ENCODE data around the gene RHOXF2B. TPM values are rescaled to one million over a fixed set of nuclear protein-coding genes. Genes with fewer than 3 reads are reported as not detected.
"Not testable (repeated sequence)": the region's sequence is repeated elsewhere in the genome, so short reads cannot be mapped to it uniquely, and the experiment has no call there.

Gene RHOXF2B
- under 1 TPM in 1 of 7 donors, not detected in 6; 0.12 TPM for total RNA-seq
- polyA plus RNA-seq: under 1 TPM; 0.08 to 0.17 TPM
- long read RNA-seq, donor 1: 0 reads
- long read RNA-seq, donor 2, partial matches to known transcripts: 0 of 1 reads
- long read RNA-seq, donor 2, other reads (novel, unspliced or antisense): 0 of 1 reads
- long read RNA-seq, donor 3, partial matches to known transcripts: 0 of 1 reads
- long read RNA-seq, donor 3, other reads (novel, unspliced or antisense): 1 of 1 reads

DNA sequence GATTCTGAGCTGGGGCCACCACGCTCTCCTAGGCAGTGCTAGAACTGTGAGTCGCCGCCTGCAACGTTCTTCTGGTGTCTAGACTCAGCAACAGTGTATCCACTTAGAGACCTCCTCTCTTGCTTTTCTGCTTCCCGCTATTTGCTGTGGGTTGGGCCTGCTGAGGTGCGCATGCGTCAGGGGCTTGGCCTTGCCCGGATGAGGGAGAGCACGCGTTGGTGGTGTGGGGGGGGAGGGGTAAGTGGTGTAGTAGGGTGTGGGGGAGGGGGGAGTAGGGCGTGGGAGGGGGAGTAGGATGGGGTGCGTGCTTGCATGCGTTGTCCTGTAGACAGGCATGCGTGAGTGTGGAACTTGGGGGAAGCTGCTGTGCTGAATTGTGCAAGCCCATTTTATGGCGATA is at the start of gene RHOXF2B:
TSS of gene RHOXF2B (minus strand) at position 101 of the 400 bp plus-strand sequence. CDS start 138 bp downstream, outside the sequence.
- intact Hi-C loops (cut with DNase I); H3K4me3 ChIP-seq; H3K36me3 ChIP-seq; H3K4me1 ChIP-seq (ENCODE audit: insufficient read depth); H3K27me3 ChIP-seq; DNase-seq; H3K27ac ChIP-seq; H3K9me3 ChIP-seq: not testable (repeated sequence)
- no CpG with 5 or more reads among the region's 15 CpGs for WGBS, 3 donors

DNA sequence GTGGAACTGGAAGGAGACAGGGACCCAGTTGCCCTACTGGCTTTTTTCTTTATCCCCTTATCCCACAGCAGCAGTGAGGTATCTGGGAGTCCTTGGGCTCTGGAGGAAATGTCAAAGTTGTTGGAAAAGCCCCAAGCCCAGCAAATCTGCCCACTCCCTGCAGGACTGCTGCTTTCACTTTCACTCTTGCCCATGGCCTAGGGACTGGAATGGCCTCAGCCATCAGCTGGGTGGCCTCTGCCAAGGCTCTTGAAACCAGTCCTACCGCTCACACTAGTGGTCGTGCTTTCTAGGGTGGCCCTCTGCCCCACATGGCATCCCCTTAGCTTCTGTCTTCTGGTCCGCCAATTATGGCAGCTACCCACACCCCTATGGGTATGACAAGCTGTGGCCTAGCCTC is 48.0 kb upstream of the RHOXF2B start:
- peak overlapping the region; percentile 25 to 38 for H3K27ac ChIP-seq
- WGBS, 3 donors: 64 to 83% (median 82%) methylated on average over 3 of the region's 3 CpGs
- intact Hi-C loops (cut with DNase I): no loop called here
- no peaks in the 10 kb centered on the region for H3K9me3 ChIP-seq
- no peaks in the 10 kb centered on the region for H3K27me3 ChIP-seq
- DNase-seq: peak; percentile 42 to 63 (median 46)
- H3K4me3 ChIP-seq: no peak overlapping the region
- peaks cover 4% of the 10 kb centered on the region for H3K4me1 ChIP-seq (ENCODE audit: insufficient read depth)
- no peak for TF ChIP-seq EP300 (IDR thresholded peaks at IDR 0.05)
- TF ChIP-seq POLR2A (IDR thresholded peaks at IDR 0.05): no peak
- TF ChIP-seq, protein P1, sequence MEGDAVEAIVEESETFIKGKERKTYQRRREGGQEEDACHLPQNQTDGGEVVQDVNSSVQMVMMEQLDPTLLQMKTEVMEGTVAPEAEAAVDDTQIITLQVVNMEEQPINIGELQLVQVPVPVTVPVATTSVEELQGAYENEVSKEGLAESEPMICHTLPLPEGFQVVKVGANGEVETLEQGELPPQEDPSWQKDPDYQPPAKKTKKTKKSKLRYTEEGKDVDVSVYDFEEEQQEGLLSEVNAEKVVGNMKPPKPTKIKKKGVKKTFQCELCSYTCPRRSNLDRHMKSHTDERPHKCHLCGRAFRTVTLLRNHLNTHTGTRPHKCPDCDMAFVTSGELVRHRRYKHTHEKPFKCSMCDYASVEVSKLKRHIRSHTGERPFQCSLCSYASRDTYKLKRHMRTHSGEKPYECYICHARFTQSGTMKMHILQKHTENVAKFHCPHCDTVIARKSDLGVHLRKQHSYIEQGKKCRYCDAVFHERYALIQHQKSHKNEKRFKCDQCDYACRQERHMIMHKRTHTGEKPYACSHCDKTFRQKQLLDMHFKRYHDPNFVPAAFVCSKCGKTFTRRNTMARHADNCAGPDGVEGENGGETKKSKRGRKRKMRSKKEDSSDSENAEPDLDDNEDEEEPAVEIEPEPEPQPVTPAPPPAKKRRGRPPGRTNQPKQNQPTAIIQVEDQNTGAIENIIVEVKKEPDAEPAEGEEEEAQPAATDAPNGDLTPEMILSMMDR (IDR thresholded peaks at IDR 0.05): no peak
- no peaks in the 10 kb centered on the region for H3K36me3 ChIP-seq

DNA sequence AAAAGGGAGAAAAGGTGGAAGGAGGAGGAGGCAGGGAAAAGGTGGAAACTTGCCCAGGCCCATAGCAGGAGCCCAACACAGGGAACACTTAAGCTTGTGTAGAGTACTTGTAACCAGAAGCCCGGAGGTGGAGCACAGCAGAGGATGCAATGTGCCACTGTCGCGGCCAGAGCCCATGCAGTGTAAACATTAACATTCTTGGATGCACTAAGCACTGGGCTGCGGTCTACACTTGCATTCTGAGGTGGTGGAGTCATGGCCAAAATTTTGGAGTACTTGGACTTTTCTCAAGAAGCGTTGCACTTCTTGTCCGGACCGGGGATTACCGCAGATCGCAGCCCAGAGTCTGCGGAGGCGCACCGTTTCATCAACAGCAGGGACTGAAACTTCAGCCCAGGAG is 42.7 kb upstream of the RHOXF2B start:
- peaks cover 4% of the 10 kb centered on the region for H3K4me1 ChIP-seq (ENCODE audit: insufficient read depth)
- no peaks in the 10 kb centered on the region for H3K27me3 ChIP-seq
- DNase-seq: no peak
- H3K36me3 ChIP-seq: no peaks in the 10 kb centered on the region
- intact Hi-C loops (cut with DNase I): no loop called here
- no peaks in the 10 kb centered on the region for H3K9me3 ChIP-seq
- no peak overlapping the region for H3K4me3 ChIP-seq
- TF ChIP-seq, protein P1 (IDR thresholded peaks at IDR 0.05): no peak
- TF ChIP-seq POLR2A (IDR thresholded peaks at IDR 0.05): no peak
- TF ChIP-seq EP300 (IDR thresholded peaks at IDR 0.05): no peak
- no peak overlapping the region for H3K27ac ChIP-seq
- WGBS, 3 donors: 83 to 87% (median 86%) methylated on average over 12 of the region's 12 CpGs

- Histone ChIP-seq H3K36me3 (no peaks in the 10 kb centered on the region), H3K27me3 (no peaks in the 10 kb centered on the region), H3K9me3 (no peaks in the 10 kb centered on the region), H3K4me1 (ENCODE audit: insufficient read depth) (no peaks in the 10 kb centered on the region), H3K4me3 (no peak within 1 kb of the TSS), H3K27ac (no peak within 1 kb of the TSS)
- DNase-seq: no peak
- intact Hi-C loops (cut with DNase I): no loop called here
- WGBS, 3 donors: 87 to 94% (median 91%) methylated on average over 35 of the region's 35 CpGs
- TF ChIP-seq POLR2A (IDR thresholded peaks at IDR 0.05): no peak
- TF ChIP-seq EP300 (IDR thresholded peaks at IDR 0.05): no peak
- TF ChIP-seq, protein P1 (IDR thresholded peaks at IDR 0.05): no peak
Observed at GRCh38 chrX:120115438-120115963, 38.0 kb upstream of the RHOXF2B start, which contains the start of gene RHOXF1. TSS of gene RHOXF1 (minus strand) at chrX:120115913. CDS start at chrX:120115862, 51 bp downstream.

DNA sequence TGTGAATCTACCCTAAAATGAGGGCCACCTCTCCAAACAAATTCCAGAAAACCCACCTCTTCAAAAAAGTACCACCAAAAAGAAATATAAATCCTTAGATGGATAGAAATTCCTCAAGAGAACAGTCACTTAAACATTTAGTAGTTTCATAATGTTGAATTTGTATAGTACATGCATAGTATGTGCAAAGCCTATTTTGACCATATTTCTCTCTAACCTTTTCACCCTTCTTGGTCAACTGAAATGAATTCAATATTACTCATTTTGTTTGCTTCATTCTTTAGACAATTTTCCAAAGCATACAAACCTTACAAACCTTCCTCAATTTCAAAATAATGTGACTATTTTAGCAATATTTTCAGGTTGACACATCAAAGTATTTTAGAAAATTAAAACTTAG is 34.1 kb upstream of the RHOXF2B start:
- no peaks in the 10 kb centered on the region for H3K4me1 ChIP-seq (ENCODE audit: insufficient read depth)
- intact Hi-C loops (cut with DNase I): no loop called here
- no peaks in the 10 kb centered on the region for H3K27me3 ChIP-seq
- no peak overlapping the region for H3K27ac ChIP-seq
- TF ChIP-seq EP300 (IDR thresholded peaks at IDR 0.05): no peak
- no peak for TF ChIP-seq POLR2A (IDR thresholded peaks at IDR 0.05)
- TF ChIP-seq, protein P1 (IDR thresholded peaks at IDR 0.05): no peak
- DNase-seq: no peak
- no peak overlapping the region for H3K4me3 ChIP-seq
- no peaks in the 10 kb centered on the region for H3K36me3 ChIP-seq
- no peaks in the 10 kb centered on the region for H3K9me3 ChIP-seq
